GM12892 (cell line): ENCODE results near the gene SYTL5.

Experiments used
- DNase-seq: peaks from one replicate; pipeline ENCODE4 v3.0.0; 2011; ENCODE audit not compliant: insufficient read length
- FAIRE-seq: peaks from 2 replicates; lab custom pipeline; 2011; peaks lifted over from hg19 to GRCh38; lab: Jason Lieb, UNC
- POLR2A ChIP-seq: IDR thresholded peaks from 2 replicates; pipeline ENCODE4 v1.6.1; 2011; ENCODE audit warnings: low read depth, low read length, control low read depth
- POLR2AphosphoS5 ChIP-seq: IDR thresholded peaks from 2 replicates; pipeline ENCODE4 v1.6.1; 2011; ENCODE audit warnings: low read depth, low read length, control low read depth
- TAF1 ChIP-seq: IDR thresholded peaks from 2 replicates; pipeline ENCODE4 v1.6.1; 2011; ENCODE audit warnings: low read depth, mild to moderate bottlenecking, control low read depth, low read length, borderline replicate concordance

SYTL5 gene

GRCh38 chrX:38117485-38117884, 111.1 kb downstream of the SYTL5 start:
- DNase-seq, result no peak
- peak; percentile 5 for FAIRE-seq
- no peak for TF ChIP-seq TAF1
- no peak for TF ChIP-seq POLR2A
- no peak for TF ChIP-seq POLR2AphosphoS5

DNA sequence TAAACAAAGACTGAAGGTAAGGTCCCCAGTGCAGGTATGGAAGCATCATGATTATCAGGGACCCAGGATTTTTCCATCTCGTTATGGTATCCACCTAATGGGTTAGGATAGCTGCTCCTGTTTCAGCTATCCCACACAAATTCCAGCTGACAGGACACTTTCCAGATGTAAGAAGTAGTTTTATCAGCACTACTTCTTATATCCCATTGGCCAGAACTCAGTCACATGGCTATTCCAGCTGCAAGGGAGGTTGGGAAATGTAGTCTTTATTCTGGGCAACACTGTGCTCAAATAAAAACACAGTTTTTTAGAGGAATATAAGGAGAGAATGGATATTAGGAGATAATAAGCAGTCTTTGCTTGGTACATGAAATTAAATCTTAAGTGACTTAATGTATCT, 117.6 kb downstream of the SYTL5 start:
- FAIRE-seq (no peak), DNase-seq (no peak)
- TF ChIP-seq POLR2A, result no peak
- no peak for TF ChIP-seq POLR2AphosphoS5
- no peak for TF ChIP-seq TAF1

- no peak for FAIRE-seq
- TF ChIP-seq TAF1 (no peak), POLR2A (no peak), POLR2AphosphoS5 (no peak)
These were observed 119.8 kb downstream of the SYTL5 start for GRCh38 chrX:38126179-38126578.

GRCh38 chrX:38127961-38128360, 121.6 kb downstream of the SYTL5 start:
- no peak for TF ChIP-seq POLR2AphosphoS5
- TF ChIP-seq TAF1, result no peak
- DNase-seq, result no peak
- FAIRE-seq, result no peak

More at GRCh38 chrX:38126179-38126578, 119.8 kb downstream of the SYTL5 start:
- no peak for DNase-seq

DNA sequence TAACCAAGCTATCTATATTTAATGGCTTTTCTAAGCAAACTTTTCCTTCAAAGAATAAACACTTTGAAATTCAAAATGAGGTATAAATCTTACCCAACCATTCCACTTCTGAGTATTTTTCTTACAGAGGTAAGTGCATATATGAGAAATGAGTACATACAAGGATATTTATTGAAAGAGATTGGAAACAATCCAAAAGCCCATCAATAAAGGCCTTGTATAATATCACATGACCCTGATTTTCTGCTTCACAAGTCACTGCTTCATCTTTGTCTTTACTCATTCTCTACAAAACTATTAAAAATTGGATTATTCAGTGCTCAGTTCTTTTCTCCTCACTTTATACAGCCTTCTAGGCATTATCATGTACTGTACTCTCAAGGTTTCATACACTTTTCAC, 123.0 kb downstream of the SYTL5 start:
- no peak for TF ChIP-seq POLR2AphosphoS5
- TF ChIP-seq POLR2A, result no peak
- no peak for TF ChIP-seq TAF1
- no peak for DNase-seq
- no peak for FAIRE-seq

DNA sequence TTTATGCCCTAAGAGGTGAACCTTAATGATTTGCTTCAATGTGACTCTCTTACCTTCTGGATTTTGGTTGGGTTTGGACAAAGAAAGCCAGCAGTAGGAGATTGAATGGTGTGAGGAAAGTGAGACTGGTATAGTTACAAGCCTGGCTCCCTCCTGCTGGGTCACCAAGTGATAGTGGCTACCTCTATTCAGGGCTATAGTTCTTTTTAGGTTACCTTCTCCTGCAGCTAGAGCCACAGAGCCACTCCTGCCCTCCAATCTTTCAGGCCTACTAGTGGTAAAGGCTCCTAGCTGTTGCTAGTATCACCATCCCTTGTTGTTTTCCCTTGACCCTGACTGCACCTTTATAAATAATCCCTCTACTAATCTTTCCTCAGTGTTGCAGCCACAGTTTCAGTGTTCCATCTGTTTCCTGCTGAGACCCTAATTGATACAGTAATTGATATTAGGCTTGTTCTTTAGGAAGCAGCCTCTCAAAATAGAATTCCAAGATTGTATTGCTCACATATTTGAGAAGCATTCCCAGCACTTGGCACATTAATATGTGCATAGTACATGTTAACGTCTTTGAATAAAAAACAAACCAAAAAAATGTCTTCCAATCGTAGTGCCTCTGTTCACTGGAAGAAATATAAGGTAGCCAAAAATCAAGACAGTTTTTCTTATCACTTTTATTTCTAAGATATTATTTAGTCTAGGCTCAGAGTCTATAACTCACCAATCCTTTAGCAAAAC, 132.0 kb downstream of the SYTL5 start:
- FAIRE-seq (no peak), DNase-seq (no peak)
- TF ChIP-seq POLR2AphosphoS5 (no peak), TAF1 (no peak), POLR2A (no peak)

DNA sequence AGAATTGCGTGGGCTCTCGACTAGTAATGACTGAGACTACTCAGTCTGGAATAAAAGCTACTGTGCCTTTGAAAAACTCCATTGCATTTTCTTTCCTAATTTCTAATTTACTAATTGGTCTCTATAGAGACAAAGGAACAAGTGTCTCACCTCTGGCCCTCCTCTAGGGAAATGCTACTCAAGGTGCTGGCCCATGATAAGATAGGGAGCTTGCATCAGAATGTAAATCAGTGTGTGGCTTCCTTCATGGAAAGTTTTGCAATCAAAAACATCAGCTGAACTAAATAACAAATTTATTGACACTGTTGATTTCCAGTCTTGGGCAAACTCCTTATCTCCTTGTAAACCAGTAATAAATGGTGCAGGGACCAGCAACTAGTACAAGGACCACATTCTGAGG, 132.5 kb downstream of the SYTL5 start:
- TF ChIP-seq POLR2A, result no peak
- no peak for TF ChIP-seq POLR2AphosphoS5
- no peak for TF ChIP-seq TAF1
- FAIRE-seq (no peak), DNase-seq (no peak)

DNA sequence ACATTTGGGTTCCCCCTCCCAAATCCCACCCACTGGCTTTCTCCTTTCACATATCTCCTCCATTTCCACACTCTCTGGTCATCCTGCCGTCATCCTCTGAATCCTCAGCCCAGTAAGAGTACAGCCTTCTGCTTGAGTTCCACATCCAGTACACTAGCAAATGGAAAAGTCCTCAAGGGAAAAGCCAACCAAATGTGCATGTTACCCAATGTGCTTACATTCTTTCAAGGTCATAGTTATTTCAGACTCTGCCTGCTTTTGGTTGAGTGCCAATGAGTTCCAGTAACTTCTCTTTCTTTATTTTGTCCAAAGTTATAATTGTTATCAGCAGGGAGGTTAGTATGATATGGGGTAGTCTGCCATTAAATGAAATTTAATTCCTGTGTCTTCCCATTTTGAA, 136.3 kb downstream of the SYTL5 start:
- no peak for DNase-seq
- TF ChIP-seq POLR2AphosphoS5 (no peak), POLR2A (no peak), TAF1 (no peak)
- no peak for FAIRE-seq

- no peak for DNase-seq
- TF ChIP-seq TAF1, result no peak
- TF ChIP-seq POLR2A, result no peak
- no peak for TF ChIP-seq POLR2AphosphoS5
- FAIRE-seq, result no peak
These were observed 142.7 kb downstream of the SYTL5 start for GRCh38 chrX:38149016-38149415.

DNA sequence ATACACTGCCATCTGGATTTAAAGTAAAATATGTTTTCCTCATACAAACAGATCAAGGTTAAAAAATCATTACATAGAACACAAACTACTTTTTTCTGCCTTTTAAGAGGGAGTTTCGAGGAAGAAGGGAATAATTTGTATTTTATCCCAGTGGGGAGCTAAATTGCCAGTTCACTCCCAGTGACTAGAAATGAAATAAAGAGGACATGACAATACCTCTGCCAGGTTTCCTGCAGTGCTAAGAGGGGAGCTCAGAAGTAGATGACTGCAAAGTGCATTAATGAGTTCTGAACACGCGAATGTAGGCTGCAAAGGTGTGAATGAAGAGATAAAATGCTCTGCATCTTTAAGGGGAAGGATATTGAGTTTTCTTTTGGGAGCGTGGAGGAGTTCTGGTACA, 144.6 kb downstream of the SYTL5 start:
- TF ChIP-seq POLR2AphosphoS5, result no peak
- TF ChIP-seq POLR2A, result no peak
- no peak for TF ChIP-seq TAF1
- FAIRE-seq, result no peak
- no peak for DNase-seq

- FAIRE-seq, result no peak
- TF ChIP-seq POLR2A (no peak), POLR2AphosphoS5 (no peak), TAF1 (no peak)
- DNase-seq, result no peak
These were observed 145.1 kb downstream of the SYTL5 start for GRCh38 chrX:38151441-38151840.

GRCh38 chrX:38154340-38154739, 148.0 kb downstream of the SYTL5 start:
- TF ChIP-seq TAF1 (no peak), POLR2A (no peak), POLR2AphosphoS5 (no peak)
- DNase-seq, result no peak
- no peak for FAIRE-seq
